WERI-Rb-1 (cell line): ENCODE measurements around the gene TRIO.

Source experiments
- DNase-seq: peaks from one replicate; pipeline ENCODE4 v3.0.0-alpha.2; 2020
- H3K27ac ChIP-seq: fragments of 250-450 bp; sonication (Bioruptor Pico); 2 replicates; pipeline ENCODE4 v1.5.1; 2020; ENCODE audit warnings: mild to moderate bottlenecking, moderate library complexity
- H3K27me3 ChIP-seq: fragments of 250-450 bp; sonication (Bioruptor Pico); 2 replicates; pipeline ENCODE4 v1.5.1; 2021; ENCODE audit warnings: mild to moderate bottlenecking, low read depth, moderate library complexity; ENCODE audit not compliant: insufficient read depth, severe bottlenecking
- H3K36me3 ChIP-seq: fragments of 250-450 bp; sonication (Bioruptor Pico); 2 replicates; pipeline ENCODE4 v1.5.1; 2020; ENCODE audit warnings: mild to moderate bottlenecking, moderate library complexity
- H3K4me3 ChIP-seq: 2 replicates; pipeline ENCODE4 v1.5.1; 2011; ENCODE audit warnings: low read depth, mild to moderate bottlenecking, control low read depth, low read length
- H3K9me3 ChIP-seq: fragments of 250-450 bp; sonication (Bioruptor Pico); 2 replicates; pipeline ENCODE4 v1.5.1; 2021; ENCODE audit warnings: mild to moderate bottlenecking, moderate library complexity; ENCODE audit not compliant: severe bottlenecking
- CTCF ChIP-seq: IDR thresholded peaks from 2 replicates; pipeline ENCODE4 v1.5.1; 2011; ENCODE audit warnings: low read depth, mild to moderate bottlenecking, control low read depth, inconsistent platforms, low read length

Gene TRIO

GRCh38 chr5:14507156-14507941, 364.2 kb downstream of the TRIO start:
- Histone ChIP-seq H3K36me3 (peaks cover 5% of the 10 kb centered on the region), H3K27me3 (no peaks in the 10 kb centered on the region), H3K4me3 (no peak overlapping the region), H3K27ac (no peak overlapping the region), H3K9me3 (no peaks in the 10 kb centered on the region)
- TF ChIP-seq CTCF: no peak
- DNase-seq: no peak

- Histone ChIP-seq H3K9me3 (no peaks in the 10 kb centered on the region), H3K4me3 (no peak overlapping the region), H3K27me3 (no peaks in the 10 kb centered on the region), H3K27ac (no peak overlapping the region), H3K36me3 (peaks cover under 1% of the 10 kb centered on the region)
- no peak for DNase-seq
- no peak for TF ChIP-seq CTCF
These were observed 364.9 kb downstream of the TRIO start for GRCh38 chr5:14508046-14508445.

GRCh38 chr5:14509556-14509955, 366.4 kb downstream of the TRIO start:
- Histone ChIP-seq H3K27ac (no peak overlapping the region), H3K9me3 (no peaks in the 10 kb centered on the region), H3K4me3 (no peak overlapping the region), H3K36me3 (no peaks in the 10 kb centered on the region; the same call in none of the 2 replicates), H3K27me3 (no peaks in the 10 kb centered on the region)
- no peak for TF ChIP-seq CTCF
- no peak for DNase-seq

- no peaks in the 10 kb centered on the region for H3K9me3 ChIP-seq
- H3K27me3 ChIP-seq: no peaks in the 10 kb centered on the region
- H3K36me3 ChIP-seq: no peaks in the 10 kb centered on the region; the same call in 1 of the 2 replicates
- no peak for TF ChIP-seq CTCF
- no peak overlapping the region for H3K4me3 ChIP-seq
- H3K27ac ChIP-seq: no peak overlapping the region
- no peak for DNase-seq
These were observed 367.1 kb downstream of the TRIO start for GRCh38 chr5:14510156-14510734.

- no peak for TF ChIP-seq CTCF
- H3K9me3 ChIP-seq: no peaks in the 10 kb centered on the region
- H3K27ac ChIP-seq: no peak overlapping the region
- no peaks in the 10 kb centered on the region for H3K27me3 ChIP-seq
- no peak for DNase-seq
- no peaks in the 10 kb centered on the region; the same call in 1 of the 2 replicates for H3K36me3 ChIP-seq
- H3K4me3 ChIP-seq: no peak overlapping the region
These were observed 367.7 kb downstream of the TRIO start for GRCh38 chr5:14510880-14511279.
